ENCODE measurements around the gene SKI. TPM values are rescaled to one million over a fixed set of nuclear protein-coding genes. Genes with fewer than 3 reads are reported as not detected.

Gene SKI
- polyA plus RNA-seq, 3 donors: 0.20 to 6.6 (median 0.25) TPM

GRCh38 chr1:2181271-2181670 is 46.8 kb upstream of the SKI start:
- Histone ChIP-seq H3K79me2 (ENCODE audit: insufficient read depth, low read length) (no peaks in the 10 kb centered on the region), H3K27ac (ENCODE audit: low read depth in 1 of 2, low read length in 2 of 2) (no peak overlapping the region), H3K4me2 (replicated peaks; ENCODE audit: extremely low read depth, low read length, poor library complexity, severe bottlenecking) (no peak overlapping the region), H3K9ac (ENCODE audit: insufficient read depth, low read length, poor library complexity, severe bottlenecking) (no peak overlapping the region), H3K9me3 (replicated peaks in 1 of 2; ENCODE audit: control insufficient read depth in 1 of 2, insufficient read depth in 1 of 2, low read length in 2 of 2) (no peaks in the 10 kb centered on the region), H3K27me3 (ENCODE audit: control insufficient read depth in 2 of 2, insufficient read depth in 2 of 2, low read length in 2 of 2) (no peaks in the 10 kb centered on the region), H3K4me3 (replicated peaks in 1 of 3; ENCODE audit: low read depth in 2 of 3, low read length in 3 of 3) (no peak overlapping the region), H3K4me1 (ENCODE audit: control insufficient read depth in 1 of 2, insufficient read depth in 2 of 2, low read length in 2 of 2) (no peaks in the 10 kb centered on the region), H4K20me1 (ENCODE audit: insufficient read depth, low read length) (no peaks in the 10 kb centered on the region), H3K36me3 (replicated peaks in 1 of 2; ENCODE audit: control insufficient read depth in 1 of 2, insufficient read depth in 2 of 2, low read length in 2 of 2) (no peaks in the 10 kb centered on the region), H2AFZ (ENCODE audit: insufficient read depth, low read depth, low read length, poor library complexity, severe bottlenecking) (no peak overlapping the region)
- intact Hi-C loops (cut with micrococcal nuclease): no loop called here
- WGBS (ENCODE audit: insufficient coverage): 100% methylated on average over 14 of the region's 14 CpGs
- Mint-ChIP-seq H3K4me1 (peaks cover 7% of the 10 kb centered on the region), H3K9me3 (peaks cover 0 to 2% (median 0%) of the 10 kb centered on the region in 7 donors), H3K36me3 (peaks cover 9 to 10% of the 10 kb centered on the region in 2 donors), H3K27ac (no peak overlapping the region), H3K27me3 (ENCODE audit: low read depth in 3 of 3) (peaks cover 0 to 3% (median 0%) of the 10 kb centered on the region in 3 donors), H3K4me3 (no peak overlapping the region)
- no peak for TF ChIP-seq CTCF (IDR thresholded peaks at IDR 0.05)
- no peak for DNase-seq

- intact Hi-C loops (cut with micrococcal nuclease): no loop called here
Observed at GRCh38 chr1:2181752-2182151, 46.4 kb upstream of the SKI start.

More at GRCh38 chr1:2181752-2182151, 46.4 kb upstream of the SKI start:
- H3K79me2 ChIP-seq (ENCODE audit: insufficient read depth, low read length): no peaks in the 10 kb centered on the region
- WGBS (ENCODE audit: insufficient coverage): 95% methylated on average over 10 of the region's 11 CpGs
- Mint-ChIP-seq H3K4me3 (no peak overlapping the region), H3K27ac (no peak overlapping the region), H3K27me3 (ENCODE audit: low read depth in 3 of 3) (peaks cover 0 to 3% (median 0%) of the 10 kb centered on the region in 3 donors), H3K36me3 (peaks cover 9 to 10% of the 10 kb centered on the region in 2 donors), H3K4me1 (peaks cover 7% of the 10 kb centered on the region), H3K9me3 (peaks cover 0 to 2% (median 0%) of the 10 kb centered on the region in 7 donors)
- no peaks in the 10 kb centered on the region for H4K20me1 ChIP-seq (ENCODE audit: insufficient read depth, low read length)
- H3K4me3 ChIP-seq (replicated peaks in 1 of 3; ENCODE audit: low read depth in 2 of 3, low read length in 3 of 3): no peak overlapping the region
- no peaks in the 10 kb centered on the region for H3K36me3 ChIP-seq (replicated peaks in 1 of 2; ENCODE audit: control insufficient read depth in 1 of 2, insufficient read depth in 2 of 2, low read length in 2 of 2)
- no peak overlapping the region for H2AFZ ChIP-seq (ENCODE audit: insufficient read depth, low read depth, low read length, poor library complexity, severe bottlenecking)
- no peak overlapping the region for H3K9ac ChIP-seq (ENCODE audit: insufficient read depth, low read length, poor library complexity, severe bottlenecking)
- no peaks in the 10 kb centered on the region for H3K27me3 ChIP-seq (ENCODE audit: control insufficient read depth in 2 of 2, insufficient read depth in 2 of 2, low read length in 2 of 2)
- no peak overlapping the region for H3K27ac ChIP-seq (ENCODE audit: low read depth in 1 of 2, low read length in 2 of 2)
- TF ChIP-seq CTCF (IDR thresholded peaks at IDR 0.05): no peak
- no peaks in the 10 kb centered on the region for H3K4me1 ChIP-seq (ENCODE audit: control insufficient read depth in 1 of 2, insufficient read depth in 2 of 2, low read length in 2 of 2)
- H3K4me2 ChIP-seq (replicated peaks; ENCODE audit: extremely low read depth, low read length, poor library complexity, severe bottlenecking): no peak overlapping the region
- DNase-seq: no peak
- H3K9me3 ChIP-seq (replicated peaks in 1 of 2; ENCODE audit: control insufficient read depth in 1 of 2, insufficient read depth in 1 of 2, low read length in 2 of 2): no peaks in the 10 kb centered on the region

All from CD14-positive monocyte (primary cell).